CD4-positive, alpha-beta memory T cell (primary cell): Measurements from ENCODE around the gene GRIN3A. TPM values are rescaled to one million over a fixed set of nuclear protein-coding genes. Genes with fewer than 3 reads are reported as not detected.
A peak's percentile ranks its signal among the peaks of the same experiment; 100 is the strongest.

Experiments
- CTCF ChIA-PET: fragments of 350-600 bp; sonication (Branson Sonifier 250); formaldehyde crosslinking; loops from one replicate; lab custom pipeline; 2021; ENCODE audit warnings: inconsistent platforms; ENCODE audit not compliant: partially characterized antibody; lab: Charles Lee
- POLR2A ChIA-PET: fragments of 350-600 bp; sonication (Branson Sonifier 250); formaldehyde crosslinking; loops from one replicate; lab custom pipeline; 2021; ENCODE audit not compliant: partially characterized antibody; lab: Charles Lee
- DNase-seq, 5 donors: peaks; one replicate each; pipeline versions ENCODE4 v3.0.0 to v3.0.0-alpha.2; 2020 to 2022; ENCODE audit warnings: mixed read lengths in 1 of 5
- H3K27ac ChIP-seq: one replicate; pipeline ENCODE4 v1.7.0; 2013; ENCODE audit warnings: low read depth, low read length
- H3K27me3 ChIP-seq: 2 replicates; pipeline ENCODE4 v1.7.0; 2013; ENCODE audit warnings: mild to moderate bottlenecking, low read length, moderate library complexity; ENCODE audit not compliant: insufficient read depth
- H3K36me3 ChIP-seq: 2 replicates; pipeline ENCODE4 v1.7.0; 2013; ENCODE audit warnings: mild to moderate bottlenecking, low read length, moderate library complexity; ENCODE audit not compliant: insufficient read depth
- H3K4me1 ChIP-seq: 2 replicates; pipeline ENCODE4 v1.7.0; 2013; ENCODE audit warnings: mild to moderate bottlenecking, low read length, moderate library complexity; ENCODE audit not compliant: insufficient read depth
- H3K4me3 ChIP-seq, 2 donors: one replicate each; pipeline ENCODE4 v1.7.0; 2013; ENCODE audit warnings: low read length in 2 of 2, mild to moderate bottlenecking in 1 of 2
- H3K9me3 ChIP-seq, 2 donors: one replicate each; pipeline ENCODE4 v1.7.0; 2013; ENCODE audit warnings: low read length in 2 of 2, control low read depth in 1 of 2; ENCODE audit not compliant: control insufficient read depth in 1 of 2
- H3K27ac Mint-ChIP-seq, 7 donors: one replicate each; pipeline ENCODE4 v1.8.0; 2020 to 2021; ENCODE audit warnings: mixed read lengths in 7 of 7, mild to moderate bottlenecking in 6 of 7, inconsistent platforms in 3 of 7, moderate library complexity in 3 of 7
- H3K27me3 Mint-ChIP-seq, 2 donors: one replicate each; pipeline ENCODE4 v1.8.0; 2020 to 2021; ENCODE audit warnings: mixed read lengths in 2 of 2
- H3K36me3 Mint-ChIP-seq, 2 donors: one replicate each; pipeline ENCODE4 v1.8.0; 2020 to 2021; ENCODE audit warnings: mixed read lengths in 2 of 2, inconsistent platforms in 1 of 2, mild to moderate bottlenecking in 1 of 2
- H3K4me1 Mint-ChIP-seq, 4 donors: one replicate each; pipeline ENCODE4 v1.8.0; 2020 to 2021; ENCODE audit warnings: mixed read lengths in 4 of 4, mild to moderate bottlenecking in 1 of 4
- H3K4me3 Mint-ChIP-seq, 8 donors: one replicate each; pipeline ENCODE4 v1.8.0; 2020 to 2021; ENCODE audit warnings: mixed read lengths in 8 of 8, mild to moderate bottlenecking in 7 of 8, moderate library complexity in 6 of 8, inconsistent platforms in 3 of 8
- H3K9me3 Mint-ChIP-seq, 8 donors: one replicate each; pipeline ENCODE4 v1.8.0; 2020 to 2021; ENCODE audit warnings: mixed read lengths in 8 of 8, mild to moderate bottlenecking in 5 of 8, inconsistent platforms in 3 of 8, moderate library complexity in 1 of 8
- intact Hi-C: fragments of 100-400 bp; cut with micrococcal nuclease; formaldehyde crosslinking; loops from one replicate; pipeline ENCODE4 v1.15.1; 2023
- polyA plus RNA-seq, 2 donors: library from polyadenylated mRNA; unstranded; fragments of 300-500 nt; fragmentation: Illumina TruSeq; gene quantifications; one replicate each; pipeline ENCODE4 v1.2.3, GENCODE V29; 2021
- total RNA-seq, 2 experiments: library from RNA; stranded (reverse); gene quantifications; one replicate each; pipeline ENCODE4 v1.2.3, GENCODE V29; 2021

GRIN3A gene
- total and polyA plus RNA-seq, 4 experiments from 2014 or later = 0.08 to 0.12 (median 0.08) TPM; not detected in 1

DNA sequence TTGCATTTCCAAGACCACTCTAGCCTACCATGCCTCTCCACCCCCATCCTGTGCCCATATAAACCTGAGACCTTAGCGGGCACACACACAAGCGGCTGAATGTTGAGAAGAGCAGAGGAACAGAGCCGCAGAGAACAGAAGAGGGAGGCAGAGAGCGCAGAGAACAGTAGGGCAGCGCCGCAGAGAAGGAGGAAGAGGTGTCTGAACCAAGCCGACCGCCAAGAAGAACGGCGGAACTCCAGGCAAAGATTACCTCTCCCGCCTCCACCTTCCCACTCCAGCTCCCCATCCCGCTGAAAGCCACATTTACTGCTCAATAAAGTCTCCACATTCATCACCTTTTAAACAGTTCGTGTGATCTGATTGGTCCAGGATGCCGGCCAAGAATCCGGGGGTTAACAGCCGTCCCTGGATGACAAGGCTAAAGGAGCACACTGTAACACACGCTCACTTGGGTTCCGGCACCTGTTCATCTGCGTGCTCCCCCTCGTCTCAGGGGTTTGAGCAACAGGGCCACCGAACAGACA lies 33.2 kb downstream of the GRIN3A start:
- Mint-ChIP-seq H3K27me3 (peaks cover 8% of the 10 kb centered on the region in 2 donors), H3K27ac (peak overlapping the region in 3 of 7 donors; percentile 36 to 72 (median 69)), H3K4me1 (peaks cover 0 to 7% (median 7%) of the 10 kb centered on the region in 4 donors), H3K4me3 (peak overlapping the region; percentile 56 to 88 (median 82)), H3K9me3 (peaks cover 0 to 5% (median 0%) of the 10 kb centered on the region in 8 donors), H3K36me3 (no peaks in the 10 kb centered on the region)
- no peaks in the 10 kb centered on the region for H3K9me3 ChIP-seq
- peak overlapping the region in 1 of 2 donors; percentile 19 for H3K4me3 ChIP-seq
- H3K36me3 ChIP-seq = no peaks in the 10 kb centered on the region
- H3K27me3 ChIP-seq = no peaks in the 10 kb centered on the region
- H3K27ac ChIP-seq = no peak overlapping the region
- H3K4me1 ChIP-seq = no peaks in the 10 kb centered on the region
- POLR2A ChIA-PET = no interaction called here
- DNase-seq = peak in 3 of 5 donors; percentile 2 to 19 (median 3)
- CTCF ChIA-PET = no interaction called here
- intact Hi-C loops = no loop called here

DNA sequence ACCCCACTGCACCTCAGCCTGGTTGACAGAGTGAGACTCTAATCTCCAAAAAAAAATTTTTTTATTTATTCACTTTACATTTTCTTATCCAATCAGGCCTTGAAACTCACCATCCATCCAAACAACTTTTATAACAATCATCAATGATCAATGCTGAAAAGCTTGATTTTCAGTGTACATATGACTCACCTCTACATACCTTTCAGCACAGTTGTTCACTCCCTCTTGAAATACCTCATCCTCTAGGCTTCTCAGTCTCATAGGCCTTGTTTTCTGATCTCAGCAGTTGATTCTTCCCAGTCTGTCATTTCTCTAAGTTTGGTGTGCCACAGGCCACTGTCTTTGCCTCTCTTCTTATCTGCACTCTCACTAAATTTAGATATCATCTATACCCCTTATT lies 36.2 kb downstream of the GRIN3A start:
- H3K9me3 Mint-ChIP-seq = peaks cover 0 to 9% (median 3%) of the 10 kb centered on the region in 8 donors
- no peaks in the 10 kb centered on the region for H3K36me3 ChIP-seq
- no peak overlapping the region for H3K4me3 Mint-ChIP-seq
- H3K4me1 ChIP-seq = no peaks in the 10 kb centered on the region
- no peaks in the 10 kb centered on the region for H3K36me3 Mint-ChIP-seq
- intact Hi-C loops = no loop called here
- H3K9me3 ChIP-seq = no peaks in the 10 kb centered on the region
- H3K27ac Mint-ChIP-seq = no peak overlapping the region
- no peak for DNase-seq
- POLR2A ChIA-PET = no interaction called here
- no peaks in the 10 kb centered on the region for H3K27me3 ChIP-seq
- CTCF ChIA-PET = no interaction called here
- H3K27me3 Mint-ChIP-seq = peaks cover 5 to 7% of the 10 kb centered on the region in 2 donors
- H3K4me1 Mint-ChIP-seq = peaks cover 0 to 7% (median 7%) of the 10 kb centered on the region in 4 donors
- H3K4me3 ChIP-seq = no peak overlapping the region
- no peak overlapping the region for H3K27ac ChIP-seq

DNA sequence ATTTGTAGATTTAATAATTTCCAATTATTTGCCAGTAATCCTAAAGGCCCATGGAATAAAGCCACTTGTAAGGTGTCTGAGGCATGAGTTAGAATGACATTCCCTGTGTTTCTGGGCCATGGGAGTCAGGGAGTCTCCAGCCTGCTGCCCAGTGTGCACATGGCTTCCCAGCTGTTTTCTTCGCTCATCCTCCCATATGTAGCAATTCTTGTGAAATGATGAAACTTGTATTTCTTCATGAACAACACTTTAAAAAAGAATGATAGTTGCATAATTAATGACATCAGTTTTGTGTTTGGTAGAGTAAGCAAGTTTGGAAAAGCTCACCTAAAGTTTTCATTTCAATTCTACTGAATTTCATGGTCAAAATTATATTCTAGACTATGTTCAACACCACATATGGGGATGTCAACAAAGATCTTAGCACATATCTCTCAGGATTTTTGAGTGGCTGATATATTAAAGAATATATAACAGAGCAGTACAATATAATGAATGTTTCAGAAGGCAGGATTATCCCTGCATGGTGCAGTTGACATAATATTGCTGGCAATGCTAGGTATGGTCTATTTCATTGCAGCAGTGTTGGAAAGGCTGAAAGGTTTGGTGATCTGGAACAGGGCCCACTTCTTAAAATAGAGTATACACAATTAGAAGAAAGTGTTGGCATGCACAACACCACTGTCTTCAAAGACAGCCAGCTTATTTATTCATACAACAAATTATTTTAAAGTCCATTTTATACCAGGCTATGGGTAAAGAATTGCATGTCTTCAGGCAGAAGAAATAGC lies 44.7 kb downstream of the GRIN3A start:
- Histone ChIP-seq H3K27ac (no peak overlapping the region), H3K36me3 (no peaks in the 10 kb centered on the region), H3K27me3 (no peaks in the 10 kb centered on the region), H3K9me3 (no peaks in the 10 kb centered on the region), H3K4me1 (no peaks in the 10 kb centered on the region), H3K4me3 (no peak overlapping the region)
- H3K4me1 Mint-ChIP-seq = no peaks in the 10 kb centered on the region
- intact Hi-C loops = no loop called here
- peaks cover 0 to 1% of the 10 kb centered on the region in 2 donors for H3K27me3 Mint-ChIP-seq
- no peak overlapping the region for H3K4me3 Mint-ChIP-seq
- ChIA-PET POLR2A (no interaction called here), CTCF (no interaction called here)
- no peaks in the 10 kb centered on the region for H3K36me3 Mint-ChIP-seq
- no peak overlapping the region for H3K27ac Mint-ChIP-seq
- H3K9me3 Mint-ChIP-seq = no peaks in the 10 kb centered on the region
- DNase-seq = no peak

DNA sequence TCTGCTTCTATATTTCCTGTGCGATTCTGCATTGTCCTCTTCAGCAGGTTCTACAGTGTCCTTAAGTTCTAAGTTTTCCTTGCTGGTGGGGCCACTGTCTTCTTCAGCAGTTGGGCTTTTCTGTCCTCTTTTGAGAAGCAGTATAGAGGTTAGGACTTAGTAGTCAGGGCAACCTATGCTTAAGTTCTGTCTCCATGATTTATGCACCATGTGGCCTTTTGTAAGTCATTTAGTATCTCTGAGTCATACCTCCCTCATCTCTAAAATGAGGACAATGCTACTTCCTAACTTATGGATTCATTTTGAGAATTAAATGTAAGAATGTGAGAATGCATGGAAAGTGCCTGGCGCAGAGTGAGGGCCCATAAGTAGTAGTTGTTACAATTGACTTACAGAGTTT lies 46.8 kb downstream of the GRIN3A start:
- Histone ChIP-seq H3K9me3 (no peaks in the 10 kb centered on the region), H3K27me3 (no peaks in the 10 kb centered on the region), H3K4me3 (no peak overlapping the region), H3K4me1 (no peaks in the 10 kb centered on the region), H3K27ac (no peak overlapping the region), H3K36me3 (no peaks in the 10 kb centered on the region)
- H3K36me3 Mint-ChIP-seq = no peaks in the 10 kb centered on the region
- ChIA-PET CTCF (no interaction called here), POLR2A (no interaction called here)
- no peak for DNase-seq
- no peak overlapping the region for H3K4me3 Mint-ChIP-seq
- intact Hi-C loops = no loop called here
- H3K27ac Mint-ChIP-seq = no peak overlapping the region
- peaks cover 0 to 2% (median 0%) of the 10 kb centered on the region in 8 donors for H3K9me3 Mint-ChIP-seq
- no peaks in the 10 kb centered on the region for H3K4me1 Mint-ChIP-seq
- peaks cover 1 to 2% of the 10 kb centered on the region in 2 donors for H3K27me3 Mint-ChIP-seq

- ChIA-PET CTCF (no interaction called here), POLR2A (no interaction called here)
- Histone ChIP-seq H3K27ac (no peak overlapping the region), H3K4me3 (no peak overlapping the region), H3K4me1 (no peaks in the 10 kb centered on the region), H3K27me3 (no peaks in the 10 kb centered on the region), H3K9me3 (no peaks in the 10 kb centered on the region), H3K36me3 (no peaks in the 10 kb centered on the region)
- intact Hi-C loops = no loop called here
- H3K27ac Mint-ChIP-seq = no peak overlapping the region
- no peaks in the 10 kb centered on the region for H3K4me1 Mint-ChIP-seq
- H3K9me3 Mint-ChIP-seq = peaks cover 0 to 2% (median 0%) of the 10 kb centered on the region in 8 donors
- H3K27me3 Mint-ChIP-seq = peaks cover 0 to 2% of the 10 kb centered on the region in 2 donors
- no peaks in the 10 kb centered on the region for H3K36me3 Mint-ChIP-seq
- no peak overlapping the region for H3K4me3 Mint-ChIP-seq
- DNase-seq = no peak
Observed at GRCh38 chr9:101689039-101689438, 49.4 kb downstream of the GRIN3A start.

DNA sequence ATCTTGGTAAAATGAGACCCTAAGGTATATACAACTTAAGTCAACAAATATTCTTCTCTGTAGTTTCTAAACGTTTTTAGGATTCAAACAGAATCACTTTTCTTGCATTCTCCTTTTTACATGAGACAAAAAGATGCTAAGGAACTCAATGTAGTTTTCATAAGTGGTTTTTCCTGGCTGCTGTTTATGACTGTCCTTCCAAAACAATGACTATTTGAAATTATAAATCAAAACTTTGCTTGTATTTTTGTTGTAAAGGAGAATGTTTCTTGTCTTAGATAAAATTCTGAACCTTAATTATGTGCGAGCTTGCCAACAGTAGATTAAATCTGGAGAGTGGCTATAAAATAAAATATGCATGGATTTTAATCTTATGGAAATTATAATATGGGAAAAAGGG lies 53.8 kb downstream of the GRIN3A start:
- H3K4me3 Mint-ChIP-seq = no peak overlapping the region
- no peak overlapping the region for H3K27ac Mint-ChIP-seq
- POLR2A ChIA-PET = no interaction called here
- H3K9me3 ChIP-seq = no peaks in the 10 kb centered on the region
- intact Hi-C loops = no loop called here
- no peaks in the 10 kb centered on the region for H3K36me3 Mint-ChIP-seq
- H3K27me3 ChIP-seq = no peaks in the 10 kb centered on the region
- CTCF ChIA-PET = no interaction called here
- no peak overlapping the region for H3K27ac ChIP-seq
- H3K27me3 Mint-ChIP-seq = peaks cover 0 to 2% of the 10 kb centered on the region in 2 donors
- no peaks in the 10 kb centered on the region for H3K4me1 Mint-ChIP-seq
- no peak overlapping the region for H3K4me3 ChIP-seq
- no peaks in the 10 kb centered on the region for H3K4me1 ChIP-seq
- no peak for DNase-seq
- H3K36me3 ChIP-seq = no peaks in the 10 kb centered on the region
- H3K9me3 Mint-ChIP-seq = peaks cover 0 to 2% (median 0%) of the 10 kb centered on the region in 8 donors

- peaks cover 0 to 3% (median 0%) of the 10 kb centered on the region in 8 donors for H3K9me3 Mint-ChIP-seq
- H3K4me1 Mint-ChIP-seq = no peaks in the 10 kb centered on the region
- Histone ChIP-seq H3K27me3 (no peaks in the 10 kb centered on the region), H3K9me3 (no peaks in the 10 kb centered on the region), H3K4me1 (no peaks in the 10 kb centered on the region), H3K4me3 (no peak overlapping the region), H3K27ac (no peak overlapping the region), H3K36me3 (no peaks in the 10 kb centered on the region)
- intact Hi-C loops = no loop called here
- H3K36me3 Mint-ChIP-seq = no peaks in the 10 kb centered on the region
- H3K27ac Mint-ChIP-seq = no peak overlapping the region
- CTCF ChIA-PET = no interaction called here
- H3K4me3 Mint-ChIP-seq = no peak overlapping the region
- POLR2A ChIA-PET = no interaction called here
- DNase-seq = no peak
- peaks cover 0 to 2% of the 10 kb centered on the region in 2 donors for H3K27me3 Mint-ChIP-seq
Observed at GRCh38 chr9:101683236-101683635, 55.2 kb downstream of the GRIN3A start.
